HG03025 (cell line): ENCODE results near the gene LITAF.
"Not testable (repeated sequence)": the region's sequence is repeated elsewhere in the genome, so short reads cannot be mapped to it uniquely, and the experiment has no call there.

Source experiments
- ATAC-seq: cut with Tn5 transposase; IDR thresholded peaks from one replicate; pipeline ENCODE4 v1.9.1; 2021; ENCODE audit warnings: mild to moderate bottlenecking, moderate library complexity; ENCODE audit not compliant: unreplicated experiment, low FRiP score

LITAF gene

GRCh38 chr16:11529285-11529684 lies 57.4 kb downstream of the LITAF start:
- ATAC-seq: no peak

DNA sequence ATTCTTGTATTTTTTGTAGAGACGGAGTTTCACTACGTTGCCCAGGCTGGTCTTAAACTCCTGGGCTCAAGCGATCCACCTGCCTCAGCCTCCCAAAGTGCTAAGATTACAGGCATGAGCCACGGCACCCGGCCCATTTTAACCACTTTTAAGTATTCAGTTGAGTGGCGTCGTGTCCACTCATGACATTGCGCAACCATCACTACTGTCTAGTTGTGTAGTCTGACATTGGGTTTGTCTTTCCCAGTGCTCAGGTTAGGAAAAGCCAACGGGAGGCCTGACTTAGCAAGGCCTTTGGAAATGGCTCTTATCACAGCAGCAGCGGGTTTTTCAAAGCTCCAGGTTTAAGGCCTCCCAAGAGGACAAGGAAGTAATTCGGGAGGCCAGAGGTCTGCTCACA lies 58.7 kb downstream of the LITAF start:
- no peak for ATAC-seq

DNA sequence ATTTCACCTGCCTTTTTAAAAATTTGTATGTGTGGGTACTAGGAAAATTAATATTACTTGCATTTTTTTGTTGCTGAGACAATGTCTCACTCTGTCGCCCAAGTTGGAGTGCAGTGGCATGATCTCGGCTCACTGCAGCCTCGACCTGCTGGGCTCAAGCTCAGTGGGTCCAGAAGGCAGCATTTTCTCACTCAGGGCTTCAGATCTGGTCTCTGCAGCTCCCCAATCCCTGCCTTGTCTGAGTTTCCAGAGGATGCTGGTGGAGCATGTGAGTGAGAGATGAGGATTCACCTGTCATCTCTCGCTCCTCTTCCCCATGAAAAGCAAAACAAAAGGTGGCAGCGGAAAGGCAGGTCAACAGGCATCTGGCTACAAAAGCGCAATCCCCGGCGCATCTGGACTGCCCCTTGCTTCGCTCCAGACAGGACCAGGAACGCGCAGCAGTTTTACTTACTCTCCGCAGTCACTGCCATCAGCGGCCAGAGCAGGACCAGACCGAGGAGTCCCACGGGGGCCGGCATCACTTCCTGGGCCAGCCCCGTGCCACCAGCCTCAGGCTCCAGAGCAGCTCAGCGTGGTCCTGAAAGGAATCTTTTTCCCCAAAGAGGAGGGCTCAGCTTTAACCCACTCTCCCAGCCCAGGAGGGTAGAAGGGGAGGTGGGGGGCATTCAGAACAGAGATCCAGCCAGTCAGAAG lies 59.9 kb downstream of the LITAF start:
- no peak for ATAC-seq

DNA sequence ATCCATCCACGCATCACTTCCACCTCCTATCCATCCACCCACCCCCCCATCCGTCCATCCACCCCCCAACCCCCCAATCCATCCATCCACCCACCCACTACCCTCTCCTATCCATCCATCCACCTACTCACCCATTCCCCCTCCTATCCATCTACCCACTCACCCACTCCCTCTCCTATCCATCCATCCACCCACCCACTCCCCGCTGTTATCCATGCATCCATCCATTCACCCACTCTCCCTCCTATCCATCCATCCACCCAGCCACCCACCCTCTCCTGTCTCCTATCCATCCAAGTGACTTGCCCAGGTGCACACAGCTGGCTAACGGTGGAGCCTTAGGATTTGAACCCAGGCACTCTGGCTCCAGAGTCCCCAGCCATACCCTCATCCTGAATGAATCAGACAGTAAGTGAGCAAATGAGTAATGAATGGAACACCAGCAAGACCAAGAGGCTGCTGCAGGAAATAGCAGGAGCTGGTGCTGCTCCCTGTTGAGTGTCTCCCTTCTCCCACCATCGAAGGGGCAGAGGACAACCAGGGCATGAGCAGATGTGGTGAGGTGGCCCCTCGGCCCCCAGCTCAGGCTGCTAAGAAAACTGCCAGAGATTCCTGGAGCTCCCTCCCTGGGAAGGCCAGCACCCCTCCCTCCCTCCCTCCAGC lies 62.5 kb downstream of the LITAF start:
- ATAC-seq: no peak

GRCh38 chr16:11521055-11521454 lies 65.7 kb downstream of the LITAF start:
- ATAC-seq: no peak

- no peak for ATAC-seq
These were observed 66.3 kb downstream of the LITAF start for GRCh38 chr16:11520442-11520841.

- no peak for ATAC-seq
These were observed 68.8 kb downstream of the LITAF start for GRCh38 chr16:11517961-11518360.

- no peak for ATAC-seq
These were observed 70.9 kb downstream of the LITAF start for GRCh38 chr16:11515540-11516430.

GRCh38 chr16:11514283-11514682 lies 72.4 kb downstream of the LITAF start:
- ATAC-seq: no peak

GRCh38 chr16:11513366-11513765 lies 73.4 kb downstream of the LITAF start:
- ATAC-seq: not testable (repeated sequence)

DNA sequence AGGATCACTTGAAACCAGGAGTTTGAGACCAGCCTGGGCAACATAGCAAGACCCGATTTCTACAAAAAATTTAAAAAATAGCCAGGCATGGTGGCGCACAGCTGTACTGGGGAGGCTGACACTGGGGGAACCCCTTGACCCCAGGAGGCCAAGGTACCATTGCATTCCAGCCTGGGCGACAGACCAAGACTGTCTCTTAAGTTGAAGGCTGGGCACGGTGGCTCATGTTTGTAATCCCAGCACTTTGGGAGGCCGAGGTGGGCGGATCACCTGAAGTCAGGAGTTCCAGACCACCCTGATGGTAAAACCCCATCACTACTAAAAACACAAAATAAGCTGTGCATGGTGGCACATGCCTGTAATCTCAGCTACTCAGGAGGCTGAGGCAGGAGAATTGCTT lies 74.9 kb downstream of the LITAF start:
- ATAC-seq: no peak

GRCh38 chr16:11511328-11511727 lies 75.4 kb downstream of the LITAF start:
- ATAC-seq: no peak

GRCh38 chr16:11510178-11510973 lies 76.3 kb downstream of the LITAF start:
- no peak for ATAC-seq

- no peak for ATAC-seq
These were observed 78.7 kb downstream of the LITAF start for GRCh38 chr16:11507991-11508390.

- ATAC-seq: no peak
These were observed 79.4 kb downstream of the LITAF start for GRCh38 chr16:11507350-11507749.

DNA sequence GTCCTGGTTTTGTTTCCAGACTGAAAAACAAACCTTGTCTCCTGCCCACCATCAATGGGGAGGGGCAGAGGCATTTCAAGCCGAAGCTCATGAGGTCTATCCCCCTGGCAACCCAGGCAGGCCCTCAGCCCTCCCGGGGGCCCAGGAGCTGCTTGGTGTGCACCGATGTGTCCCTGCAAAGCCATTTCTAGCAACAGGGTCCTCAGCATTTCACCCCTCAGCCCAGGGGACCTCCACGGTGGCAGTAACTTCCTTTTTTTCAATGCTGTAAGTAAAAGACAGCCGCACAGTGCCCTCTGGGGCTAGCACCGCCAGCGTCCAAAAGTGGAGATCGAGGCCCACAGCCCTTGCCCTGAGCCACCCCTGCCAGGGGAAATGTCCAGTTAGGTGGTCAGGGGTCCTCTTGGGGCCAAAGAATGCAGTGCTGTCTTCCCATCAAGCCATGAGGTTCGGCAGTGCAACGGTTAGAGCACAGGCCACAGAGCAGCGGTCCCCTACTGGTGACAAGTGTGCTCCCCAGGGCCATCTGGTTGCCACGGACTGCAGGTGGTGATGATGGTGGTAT lies 79.9 kb downstream of the LITAF start:
- ATAC-seq: no peak

- ATAC-seq: not testable (repeated sequence)
These were observed 82.5 kb downstream of the LITAF start for GRCh38 chr16:11504261-11504660.

DNA sequence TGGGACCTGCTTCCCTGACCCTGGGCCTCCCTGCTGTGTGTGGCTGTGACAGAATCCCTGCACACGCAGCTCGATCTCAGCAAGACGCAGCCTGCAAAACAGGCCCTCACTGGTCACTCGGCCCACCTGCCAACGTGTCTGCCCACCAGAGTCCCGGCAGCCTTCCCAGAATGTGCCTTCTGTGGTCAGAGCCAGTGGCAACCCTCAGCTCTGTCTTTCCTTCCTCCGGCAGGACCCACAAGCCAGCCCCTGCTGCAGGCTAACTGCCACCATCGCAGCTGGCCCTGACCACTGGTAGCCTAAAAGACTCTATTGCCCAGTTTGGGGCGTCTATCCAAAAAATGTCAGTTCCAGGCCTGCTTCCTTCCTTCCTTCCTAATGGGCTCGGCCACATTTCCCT lies 83.2 kb downstream of the LITAF start:
- ATAC-seq: no peak

GRCh38 chr16:11502239-11502638 lies 84.5 kb downstream of the LITAF start:
- no peak for ATAC-seq

GRCh38 chr16:11501632-11502031 lies 85.1 kb downstream of the LITAF start:
- ATAC-seq: no peak
